K562 (cell line): ENCODE data around the gene NTSR1. TPM values are rescaled to one million over a fixed set of nuclear protein-coding genes. Genes with fewer than 3 reads are reported as not detected.

ENCODE experiments used
- ATAC-seq: fragments of 200-7000 bp; cut with Tn5 transposase; 3 replicates; pipeline ENCODE4 v1.9.1; 2020; ENCODE audit warnings: moderate library complexity
- BruUV-seq: library from RNA; stranded (reverse); fragments of 400-500 nt; replicated peaks from 2 replicates; lab custom pipeline; 2021; lab: Mats Ljungman, UMichigan
- CTCF ChIA-PET: fragments of 300-600 bp; formaldehyde crosslinking; extraction: SDS; loops from one replicate; lab custom pipeline; 2021; ENCODE audit warnings: low intra/inter-chr PET ratio; lab: Yijun Ruan, JAX
- POLR2A ChIA-PET: fragments of 300-600, 350-650 bp; sonication (Branson Sonifier 250); formaldehyde crosslinking; extraction: SDS; loops from one replicate; lab custom pipeline; 2021; ENCODE audit warnings: antibody characterized with exemption, inconsistent platforms; lab: Yijun Ruan, JAX
- DNase-seq, 4 experiments: peaks; one replicate each; pipeline versions ENCODE4 v3.0.0 to v3.0.0-alpha.2; 2011 to 2018; ENCODE audit warnings: low spot score in 3 of 4, mixed read lengths in 3 of 4; ENCODE audit errors: extremely low read depth in 1 of 4
- FAIRE-seq: peaks from 2 replicates; lab custom pipeline; 2011; peaks lifted over from hg19 to GRCh38; lab: Jason Lieb, UNC
- H2AFZ ChIP-seq: 2 replicates; pipeline ENCODE4 v1.6.0; 2011; ENCODE audit warnings: low read depth, low read length, control low read depth, inconsistent platforms
- H3K27ac ChIP-seq: fragments of 200-600 bp; 3 replicates; pipeline ENCODE4 v1.8.0; 2011; ENCODE audit warnings: low read depth, mild to moderate bottlenecking, control low read depth, inconsistent platforms, low read length, moderate library complexity, mixed read lengths; ENCODE audit errors: extremely low read depth
- H3K27me3 ChIP-seq, 2 experiments: fragments of 300-600 bp in 1 of 2; 2 replicates in 1 of 2; 3 replicates in 1 of 2; pipeline versions ENCODE4 v1.6.0 to v1.8.0; 2011; ENCODE audit warnings: inconsistent platforms in 2 of 2, low read length in 2 of 2, mild to moderate bottlenecking in 1 of 2, mixed read lengths in 1 of 2, moderate library complexity in 1 of 2; ENCODE audit not compliant: control insufficient read depth in 2 of 2, insufficient read depth in 2 of 2
- H3K36me3 ChIP-seq: fragments of 300-600 bp; 3 replicates; pipeline ENCODE4 v1.8.0; 2011; ENCODE audit warnings: mild to moderate bottlenecking, low read length, inconsistent platforms; ENCODE audit not compliant: control insufficient read depth, insufficient read depth
- H3K4me1 ChIP-seq, 2 experiments: fragments of 200-600 bp in 1 of 2; replicated peaks in 1 of 2; 2 replicates in 1 of 2; 3 replicates in 1 of 2; pipeline versions ENCODE4 v1.5.1 to v1.8.0; 2011; ENCODE audit warnings: inconsistent platforms in 2 of 2, low read length in 2 of 2, mild to moderate bottlenecking in 1 of 2, mixed read lengths in 1 of 2, moderate library complexity in 1 of 2; ENCODE audit not compliant: control insufficient read depth in 2 of 2, insufficient read depth in 2 of 2
- H3K4me2 ChIP-seq: 2 replicates; pipeline ENCODE4 v1.6.1; 2011; ENCODE audit warnings: low read length, control low read depth, inconsistent platforms, mixed read lengths; ENCODE audit not compliant: insufficient read depth
- H3K4me3 ChIP-seq: fragments of 200-600 bp; sonication (generic), shearing (Covaris generic); 2 replicates; pipeline ENCODE4 v1.5.1; 2016; ENCODE audit warnings: control low read depth, inconsistent platforms
- H3K79me2 ChIP-seq: fragments of 200-600 bp; 3 replicates; pipeline ENCODE4 v1.8.0; 2011; ENCODE audit warnings: low read length, inconsistent platforms; ENCODE audit not compliant: control insufficient read depth, insufficient read depth
- H3K9ac ChIP-seq, 2 experiments: 2 replicates each; pipeline versions ENCODE4 v1.6.0 to v1.6.1; 2011; ENCODE audit warnings: low read depth in 2 of 2, low read length in 2 of 2, control low read depth in 1 of 2, inconsistent platforms in 1 of 2, mild to moderate bottlenecking in 1 of 2, mixed read lengths in 1 of 2; ENCODE audit not compliant: insufficient read depth in 1 of 2
- H3K9me1 ChIP-seq: one replicate; pipeline ENCODE4 v1.6.0; 2011; ENCODE audit warnings: inconsistent platforms, mild to moderate bottlenecking, low read length, moderate library complexity; ENCODE audit not compliant: control insufficient read depth, insufficient read depth
- H3K9me3 ChIP-seq: replicated peaks from 2 replicates; pipeline ENCODE4 v1.5.1; 2011; ENCODE audit warnings: low read depth, low read length, inconsistent platforms; ENCODE audit not compliant: control insufficient read depth, insufficient read depth
- H4K20me1 ChIP-seq: replicated peaks from 2 replicates; pipeline ENCODE4 v1.6.1; 2011; ENCODE audit warnings: low read length, inconsistent platforms, mixed read lengths; ENCODE audit not compliant: control insufficient read depth, insufficient read depth
- FOXM1 ChIP-seq, 2 experiments: fragments of 450-650 bp in 1 of 2; sonication (generic) in 1 of 2; formaldehyde crosslinking in 1 of 2; IDR thresholded peaks; 2 replicates each; pipeline versions ENCODE4 v1.6.1 to v1.9.0; 2017 to 2022; ENCODE audit warnings: low read depth in 2 of 2, mild to moderate bottlenecking in 2 of 2, missing genetic modification reagents in 1 of 2, moderate library complexity in 1 of 2
- HDAC1 ChIP-seq, 2 experiments: fragments of 450-650 bp; IDR thresholded peaks; 2 replicates each; pipeline ENCODE4 v1.6.1; 2016 to 2017; ENCODE audit warnings: inconsistent platforms in 1 of 2, mild to moderate bottlenecking in 1 of 2, moderate library complexity in 1 of 2
- KHSRP ChIP-seq: fragments of 450-650 bp; IDR thresholded peaks from 2 replicates; pipeline ENCODE4 v1.6.1; 2017
- MIER1 ChIP-seq: fragments of 450-650 bp; IDR thresholded peaks from 2 replicates; pipeline ENCODE4 v1.6.1; 2016; ENCODE audit warnings: antibody characterized with exemption, mild to moderate bottlenecking, low read depth
- NR3C1 ChIP-seq: sonication (generic); formaldehyde crosslinking; IDR thresholded peaks from 2 replicates; pipeline ENCODE4 v1.8.1; 2022; ENCODE audit warnings: missing genetic modification reagents
- TFAM ChIP-seq: fragments of 250-450 bp; sonication (Bioruptor Pico); conservative IDR thresholded peaks from 2 replicates; pipeline ENCODE4 v1.5.0; 2021; ENCODE audit warnings: mild to moderate bottlenecking, moderate library complexity
- TSC22D4 ChIP-seq: fragments of 450-650 bp; IDR thresholded peaks from 2 replicates; pipeline ENCODE4 v1.6.1; 2016; ENCODE audit warnings: missing genetic modification characterization, missing biosample characterization, control low read depth
- ZBTB8A ChIP-seq: fragments of 450-650 bp; IDR thresholded peaks from 2 replicates; pipeline ENCODE4 v1.6.1; 2018; ENCODE audit warnings: mild to moderate bottlenecking, moderate library complexity; ENCODE audit not compliant: partially characterized antibody
- ZNF75A ChIP-seq: fragments of 450-650 bp; formaldehyde crosslinking; IDR thresholded peaks from 2 replicates; pipeline ENCODE4 v1.4.0; 2020; ENCODE audit warnings: mild to moderate bottlenecking
- WGBS: fragments of 100-300 bp; shearing (Covaris generic); methylation state at CpG from one replicate; pipeline ENCODE4 v1.1.6; 2016; ENCODE audit warnings: low coverage, mixed read lengths; ENCODE audit not compliant: insufficient coverage; ENCODE audit errors: missing lambda C conversion rate; 5-methylcytosine and 5-hydroxymethylcytosine counted together
- in situ Hi-C: fragments of 300-500 bp; cut with MboI; formaldehyde crosslinking; loops from 4 replicates; pipeline ENCODE4 v1.15.0; 2018; ENCODE audit warnings: inconsistent platforms, mixed read lengths
- intact Hi-C: fragments of 100-400 bp; cut with micrococcal nuclease; formaldehyde crosslinking; loops from 2 replicates; pipeline ENCODE4 v1.14.2; 2022
- polyA plus RNA-seq, 8 experiments: library from polyadenylated mRNA; depleted of rRNA in 4 of 8; stranded (reverse) in 5 of 8; unstranded in 3 of 8; fragments of >200 nt; fragmentation: Nextera tagmentation in 2 of 8; fragmentation: Illumina TruSeq in 1 of 8; extraction: Ambion mirVana in 2 of 8; extraction: Trizol in 1 of 8; gene quantifications; 2 replicates each; pipeline versions ENCODE4 v1.2.1 to v1.2.3, GENCODE V29; 2011 to 2014; ENCODE audit warnings: inconsistent platforms in 1 of 8, missing spikeins in 1 of 8
- total RNA-seq, 7 experiments: library from RNA; depleted of rRNA in 6 of 7; stranded (reverse); fragments of >200 nt in 6 of 7; fragmentation: Illumina TruSeq in 2 of 7; extraction: Trizol in 2 of 7; gene quantifications; 2 replicates each; pipeline versions ENCODE4 v1.2.1 to v1.2.3, GENCODE V29; 2011 to 2021; ENCODE audit warnings: low replicate concordance in 1 of 7
- TF ChIP-seq, protein P1 (sequence below): sonication (generic); formaldehyde crosslinking; IDR thresholded peaks from 2 replicates; pipeline ENCODE4 v1.8.1; 2022; ENCODE audit warnings: missing genetic modification reagents
- TF ChIP-seq, protein P2 (sequence below): sonication (generic); formaldehyde crosslinking; IDR thresholded peaks from 2 replicates; pipeline ENCODE4 v1.8.1; 2023; ENCODE audit warnings: mild to moderate bottlenecking, missing genetic modification reagents
- TF ChIP-seq, protein P3 (sequence below), 3 experiments: fragments of 200-800 bp in 1 of 3; sonication (Bioruptor generic) in 1 of 3; sonication (generic) in 1 of 3; formaldehyde crosslinking in 1 of 3; IDR thresholded peaks; 2 replicates each; pipeline versions ENCODE4 v1.6.1 to v1.8.0; 2016 to 2022; ENCODE audit warnings: mild to moderate bottlenecking in 2 of 3, missing compliant biosample characterization in 2 of 3, missing genetic modification characterization in 2 of 3, missing genetic modification reagents in 1 of 3

Gene NTSR1
- total and polyA plus RNA-seq, 9 of the 15 experiments (the other 6 are each of a cell fraction or from before 2014, with no cell fraction given): 0.04 to 0.40 (median 0.13) TPM; not detected in 3

DNA sequence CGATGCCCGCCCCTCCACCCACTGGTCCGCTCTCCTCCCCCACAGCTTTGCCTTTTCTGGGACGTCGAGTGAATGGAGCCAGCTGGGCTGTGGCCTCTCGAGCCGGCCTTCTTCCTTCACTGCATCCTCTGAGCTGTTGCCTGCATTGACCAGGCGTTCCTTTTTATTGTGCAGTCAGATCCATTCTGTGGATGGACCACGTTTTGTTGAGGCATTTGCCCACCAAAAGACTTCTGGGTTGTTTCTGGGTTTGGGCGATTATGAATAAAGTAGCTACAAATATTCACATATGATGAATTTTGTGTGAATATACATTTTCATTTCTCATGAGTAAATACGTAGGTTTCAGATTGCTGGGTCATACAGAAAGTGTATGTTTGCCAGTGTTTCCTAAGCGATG, 9.9 kb downstream of the NTSR1 start:
- 0 out of 2 replicates have a peak, but pooled peaks cover 2% of the 10 kb centered on the region for H3K9me3 ChIP-seq
- no peak overlapping the region for H2AFZ ChIP-seq
- no peaks in the 10 kb centered on the region for H3K9me1 ChIP-seq
- no peaks in the 10 kb centered on the region for H4K20me1 ChIP-seq
- ChIA-PET CTCF (no interaction called here), POLR2A (interaction anchor here (0.8 to 1.9 kb wide), 2 partner anchors 10 to 41 kb away, joined by 3 to 5 read pairs; no protein-coding TSS in a partner anchor)
- in situ Hi-C loops (no loop called here), intact Hi-C loops (no loop called here)
- TF ChIP-seq MIER1: no peak
- TF ChIP-seq, protein P1, sequence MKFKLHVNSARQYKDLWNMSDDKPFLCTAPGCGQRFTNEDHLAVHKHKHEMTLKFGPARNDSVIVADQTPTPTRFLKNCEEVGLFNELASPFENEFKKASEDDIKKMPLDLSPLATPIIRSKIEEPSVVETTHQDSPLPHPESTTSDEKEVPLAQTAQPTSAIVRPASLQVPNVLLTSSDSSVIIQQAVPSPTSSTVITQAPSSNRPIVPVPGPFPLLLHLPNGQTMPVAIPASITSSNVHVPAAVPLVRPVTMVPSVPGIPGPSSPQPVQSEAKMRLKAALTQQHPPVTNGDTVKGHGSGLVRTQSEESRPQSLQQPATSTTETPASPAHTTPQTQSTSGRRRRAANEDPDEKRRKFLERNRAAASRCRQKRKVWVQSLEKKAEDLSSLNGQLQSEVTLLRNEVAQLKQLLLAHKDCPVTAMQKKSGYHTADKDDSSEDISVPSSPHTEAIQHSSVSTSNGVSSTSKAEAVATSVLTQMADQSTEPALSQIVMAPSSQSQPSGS: no peak
- TF ChIP-seq, protein P2, sequence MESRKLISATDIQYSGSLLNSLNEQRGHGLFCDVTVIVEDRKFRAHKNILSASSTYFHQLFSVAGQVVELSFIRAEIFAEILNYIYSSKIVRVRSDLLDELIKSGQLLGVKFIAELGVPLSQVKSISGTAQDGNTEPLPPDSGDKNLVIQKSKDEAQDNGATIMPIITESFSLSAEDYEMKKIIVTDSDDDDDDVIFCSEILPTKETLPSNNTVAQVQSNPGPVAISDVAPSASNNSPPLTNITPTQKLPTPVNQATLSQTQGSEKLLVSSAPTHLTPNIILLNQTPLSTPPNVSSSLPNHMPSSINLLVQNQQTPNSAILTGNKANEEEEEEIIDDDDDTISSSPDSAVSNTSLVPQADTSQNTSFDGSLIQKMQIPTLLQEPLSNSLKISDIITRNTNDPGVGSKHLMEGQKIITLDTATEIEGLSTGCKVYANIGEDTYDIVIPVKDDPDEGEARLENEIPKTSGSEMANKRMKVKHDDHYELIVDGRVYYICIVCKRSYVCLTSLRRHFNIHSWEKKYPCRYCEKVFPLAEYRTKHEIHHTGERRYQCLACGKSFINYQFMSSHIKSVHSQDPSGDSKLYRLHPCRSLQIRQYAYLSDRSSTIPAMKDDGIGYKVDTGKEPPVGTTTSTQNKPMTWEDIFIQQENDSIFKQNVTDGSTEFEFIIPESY (CRISPR knock-in tag): no peak
- no peak for TF ChIP-seq ZNF75A (CRISPR knock-in tag)
- TF ChIP-seq FOXM1 (IDR thresholded peaks at IDR 0.05; ENCODE audit: low read depth): no peak
- no peak for TF ChIP-seq FOXM1 (CRISPR knock-in tag; IDR thresholded peaks at IDR 0.05; ENCODE audit: low read depth)
- no peak for TF ChIP-seq ZBTB8A
- TF ChIP-seq, protein P3, sequence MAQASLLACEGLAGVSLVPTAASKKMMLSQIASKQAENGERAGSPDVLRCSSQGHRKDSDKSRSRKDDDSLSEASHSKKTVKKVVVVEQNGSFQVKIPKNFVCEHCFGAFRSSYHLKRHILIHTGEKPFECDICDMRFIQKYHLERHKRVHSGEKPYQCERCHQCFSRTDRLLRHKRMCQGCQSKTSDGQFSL (CRISPR knock-in tag; IDR thresholded peaks at IDR 0.05): no peak
- TF ChIP-seq, protein P3 (tag; IDR thresholded peaks at IDR 0.05): no peak
- no peak for TF ChIP-seq TFAM (CRISPR knock-in tag)
- TF ChIP-seq TSC22D4 (tag): no peak
- no peak for TF ChIP-seq NR3C1 (CRISPR knock-in tag)
- TF ChIP-seq KHSRP: no peak
- no peak for TF ChIP-seq HDAC1 (IDR thresholded peaks at IDR 0.05)
- 2% methylated on average over 9 of the region's 12 CpGs for WGBS
- DNase-seq: no peak
- H3K36me3 ChIP-seq: no peaks in the 10 kb centered on the region
- no peaks in the 10 kb centered on the region for H3K79me2 ChIP-seq
- BruUV-seq: no TSS peak
- FAIRE-seq: no peak
- H3K27me3 ChIP-seq: peaks cover 41 to 57% of the 10 kb centered on the region in 2 experiments
- no peak overlapping the region for H3K4me2 ChIP-seq
- ATAC-seq: no peak
- no peak overlapping the region for H3K27ac ChIP-seq
- no peak overlapping the region for H3K4me3 ChIP-seq
- H3K9ac ChIP-seq: no peak overlapping the region
- peaks cover 0 to 16% of the 10 kb centered on the region in 2 experiments; a peak in 3 of 5 replicates for H3K4me1 ChIP-seq
